GM19438 (cell line): ENCODE measurements around the gene SPEM3.

Source experiments
- ATAC-seq: cut with Tn5 transposase; IDR thresholded peaks from one replicate; pipeline ENCODE4 v1.9.1; 2021; ENCODE audit warnings: low read depth; ENCODE audit not compliant: unreplicated experiment

Gene SPEM3

DNA sequence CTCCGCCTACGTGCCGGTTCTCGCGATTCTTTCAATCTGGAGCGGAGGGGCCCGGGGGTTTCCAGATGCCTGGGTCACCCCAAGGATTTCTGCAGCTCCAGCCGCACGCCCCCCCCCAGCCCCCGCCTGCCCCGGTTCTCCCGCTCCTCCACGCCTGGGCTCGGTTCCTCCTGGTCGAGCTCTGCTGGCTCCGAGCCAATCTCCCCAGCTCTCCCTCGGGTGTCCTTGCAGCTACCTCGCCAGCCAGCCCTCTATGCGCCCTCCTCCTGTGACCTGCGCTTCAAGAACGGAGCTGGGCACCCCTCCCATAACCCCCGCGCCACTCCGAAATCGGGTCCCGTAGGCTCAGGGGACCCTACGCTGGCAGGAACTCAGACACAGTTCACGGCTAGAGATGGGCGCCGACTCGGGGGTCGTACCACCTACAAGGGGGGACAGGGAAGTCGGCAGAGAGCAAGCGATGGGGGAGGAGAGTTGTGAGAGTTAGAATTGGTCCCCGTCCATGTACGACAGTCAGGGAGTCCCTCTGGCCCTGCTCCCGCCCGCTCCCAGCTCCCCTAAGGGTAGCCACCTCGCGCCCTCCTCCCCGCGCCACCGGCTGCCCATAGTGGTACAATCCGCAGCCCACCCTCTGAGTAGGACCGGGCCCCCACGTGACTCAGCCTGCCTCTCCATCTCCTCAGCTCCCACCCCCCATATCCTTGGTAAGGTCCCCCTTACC is 11.6 kb downstream of the SPEM3 start:
- ATAC-seq = no peak

DNA sequence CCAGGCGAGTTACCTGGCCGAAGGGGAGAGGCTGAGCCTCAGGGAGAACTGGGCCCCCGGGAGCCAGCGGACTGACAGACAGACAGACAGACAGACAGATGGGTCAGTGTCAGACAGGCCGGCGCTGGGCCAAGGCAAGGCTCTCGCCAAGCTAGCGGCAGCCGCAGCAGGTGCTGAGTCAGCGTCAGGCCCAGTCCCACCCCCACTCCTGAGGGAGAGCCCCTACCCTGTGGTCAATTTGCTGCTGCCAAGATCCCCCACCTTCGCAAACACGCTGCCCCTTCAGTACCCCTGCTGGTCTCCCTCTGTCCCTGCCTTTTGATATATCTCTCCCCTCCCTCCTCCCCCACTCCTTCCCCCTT is 12.2 kb downstream of the SPEM3 start:
- ATAC-seq = no peak

DNA sequence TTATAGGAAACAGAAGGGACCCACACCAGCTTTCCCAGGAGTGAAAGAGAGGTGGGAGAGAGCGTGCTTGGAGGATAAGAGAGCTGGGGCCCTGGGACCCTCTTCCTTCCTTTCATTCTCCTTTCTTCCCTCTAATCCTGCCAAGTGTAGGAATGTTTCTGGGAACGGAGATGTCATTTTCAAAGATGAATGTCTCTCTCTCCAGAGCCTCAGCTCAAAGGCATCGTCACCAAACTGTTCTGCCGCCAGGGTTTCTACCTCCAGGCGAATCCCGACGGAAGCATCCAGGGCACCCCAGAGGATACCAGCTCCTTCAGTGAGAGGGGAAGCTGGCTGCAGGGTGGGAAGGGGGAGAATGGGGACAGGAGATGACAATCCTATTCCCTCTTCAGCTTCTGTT is 12.6 kb downstream of the SPEM3 start:
- ATAC-seq = no peak

DNA sequence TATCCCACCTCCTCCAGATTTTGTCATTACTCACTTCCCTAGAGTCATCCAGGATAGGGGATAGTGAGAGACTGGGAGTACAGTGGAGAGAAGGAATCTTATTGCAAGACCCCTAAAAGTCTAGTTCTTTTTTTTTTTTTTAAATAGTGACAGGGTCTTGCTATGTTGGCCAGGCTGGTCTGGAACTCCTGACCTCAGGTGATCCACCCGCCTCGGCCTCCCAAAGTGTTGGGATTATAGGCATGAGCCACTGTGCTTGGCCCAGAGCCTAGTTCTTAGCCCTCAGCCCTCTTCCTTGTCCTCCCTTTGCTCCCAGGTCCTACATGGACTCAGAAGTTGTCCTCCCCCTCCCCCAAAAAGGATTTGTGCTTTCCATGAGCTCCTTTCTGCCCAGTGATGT is 13.5 kb downstream of the SPEM3 start:
- no peak for ATAC-seq

DNA sequence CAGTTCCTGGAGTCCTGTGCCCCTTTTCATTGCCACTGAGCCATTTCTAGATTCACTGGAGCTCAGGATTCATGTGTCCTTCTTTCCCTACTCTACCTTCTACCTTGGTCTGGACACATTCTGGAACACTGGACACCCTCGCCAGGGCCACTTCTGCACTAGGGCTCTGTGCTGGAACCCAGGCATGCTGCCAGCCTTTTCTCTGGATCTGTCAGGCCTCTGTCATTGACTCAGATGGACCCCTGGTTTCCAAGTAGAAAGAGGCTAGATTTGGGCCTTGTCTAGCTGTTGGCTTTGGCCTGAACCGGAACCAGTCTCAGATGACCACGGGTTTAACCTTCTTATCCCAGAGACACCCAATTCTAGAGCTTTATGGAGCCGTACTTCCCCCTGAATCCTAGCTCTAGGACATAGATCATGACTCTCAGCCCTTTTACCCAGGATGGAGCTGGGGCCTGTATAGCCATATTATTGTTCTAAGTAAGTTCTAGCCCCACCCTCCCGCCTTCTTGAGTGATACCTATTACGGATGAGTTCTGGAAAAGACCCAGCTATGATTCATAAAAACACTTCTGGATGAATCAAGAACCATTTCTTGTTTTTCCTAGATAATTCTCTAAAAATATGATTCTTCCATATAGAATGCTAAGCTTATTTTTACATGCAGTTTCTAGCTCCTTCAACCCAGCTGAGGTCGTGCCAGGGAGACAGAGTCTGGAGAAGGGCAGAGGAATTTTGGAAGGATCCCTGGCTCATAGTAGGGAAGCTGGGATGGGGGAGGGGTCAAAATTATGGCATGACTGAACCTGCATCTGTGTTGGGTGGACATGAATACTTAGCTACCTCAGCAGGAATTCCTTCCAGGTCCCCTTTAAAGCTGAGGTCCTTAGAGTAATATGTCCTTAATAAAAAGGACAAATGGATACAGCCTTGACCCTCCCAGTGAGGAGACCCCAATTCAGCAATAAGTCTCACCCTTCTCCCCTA is 15.1 kb downstream of the SPEM3 start:
- no peak for ATAC-seq

DNA sequence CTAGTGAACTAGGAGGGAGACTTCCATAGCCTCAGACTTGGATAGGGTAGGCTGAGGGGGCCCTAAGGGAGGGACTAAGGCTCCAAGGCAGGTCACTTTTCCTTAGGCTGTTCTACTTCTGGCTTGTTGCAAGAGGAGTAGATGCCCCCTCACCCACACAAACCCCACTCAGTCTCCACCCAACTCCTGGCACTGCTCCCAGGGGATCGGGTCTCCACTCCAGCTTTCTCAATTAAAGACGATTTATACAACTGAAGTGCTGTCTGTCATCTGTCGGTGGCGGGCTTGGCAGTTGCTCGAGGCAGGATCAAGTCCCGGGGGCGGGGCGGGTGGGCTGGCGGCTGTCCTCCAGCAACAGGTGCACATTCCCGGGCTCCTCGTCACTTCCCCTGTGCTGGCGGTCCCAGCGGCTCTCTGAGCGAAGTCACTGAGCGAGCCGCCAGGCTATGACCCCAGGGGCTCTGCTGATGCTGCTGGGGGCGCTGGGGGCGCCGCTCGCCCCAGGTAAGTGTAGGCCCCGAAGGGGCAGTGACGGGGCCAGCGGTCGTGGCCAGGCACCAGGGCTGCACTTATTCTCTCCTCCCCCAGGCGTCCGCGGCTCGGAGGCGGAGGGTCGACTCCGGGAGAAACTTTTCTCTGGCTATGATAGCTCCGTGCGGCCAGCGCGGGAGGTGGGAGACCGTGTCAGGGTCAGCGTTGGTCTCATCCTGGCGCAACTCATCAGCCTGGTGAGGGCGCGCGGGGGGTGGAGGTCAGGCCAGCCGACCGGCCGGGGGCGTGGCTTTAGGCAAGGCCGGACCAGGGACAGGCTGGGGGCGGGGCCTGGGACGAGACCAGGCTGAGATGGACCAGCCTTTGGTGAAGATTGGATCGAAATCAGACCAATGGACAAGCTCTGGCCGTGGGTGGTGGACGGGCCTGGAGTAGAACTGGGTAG is 16.3 kb downstream of the SPEM3 start, which contains the start of gene CHRNB1:
CHRNB1 (plus strand) TSS at position 380 of the 937 bp plus-strand sequence; CDS start at position 447, 67 bp downstream.
- no peak for ATAC-seq

DNA sequence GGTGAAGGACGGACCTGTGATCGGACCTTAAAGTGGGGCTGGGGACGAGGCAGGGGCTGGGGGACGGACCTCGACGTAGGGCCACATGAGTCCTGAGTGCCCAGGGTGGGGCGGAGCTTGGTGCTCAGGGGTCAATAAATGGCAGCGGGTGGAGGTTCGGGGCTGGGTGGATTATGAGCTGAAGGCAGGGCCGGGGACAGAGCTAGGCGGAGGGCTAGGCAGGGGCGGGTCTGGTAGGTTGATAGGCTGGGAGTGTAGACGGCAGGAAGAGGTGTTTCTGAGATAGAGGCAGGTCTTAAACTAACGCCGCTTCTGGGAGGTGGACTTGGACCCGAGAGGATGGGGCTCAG is 16.9 kb downstream of the SPEM3 start:
- no peak for ATAC-seq

DNA sequence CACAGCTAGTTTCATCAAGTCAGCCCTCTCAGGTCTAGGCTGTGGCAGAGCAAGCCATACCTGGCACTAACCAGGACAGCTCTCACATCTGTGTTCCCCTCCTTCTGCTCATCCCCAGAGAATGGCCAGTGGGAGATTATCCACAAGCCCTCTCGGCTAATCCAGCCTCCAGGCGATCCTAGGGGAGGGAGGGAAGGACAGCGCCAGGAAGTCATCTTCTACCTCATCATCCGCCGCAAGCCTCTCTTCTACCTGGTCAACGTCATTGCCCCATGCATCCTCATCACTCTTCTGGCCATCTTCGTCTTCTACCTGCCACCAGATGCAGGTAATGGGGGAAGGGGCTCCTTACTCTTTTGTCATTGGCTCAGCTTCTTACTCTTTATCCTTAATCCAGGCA is 19.8 kb downstream of the SPEM3 start:
- ATAC-seq = no peak

DNA sequence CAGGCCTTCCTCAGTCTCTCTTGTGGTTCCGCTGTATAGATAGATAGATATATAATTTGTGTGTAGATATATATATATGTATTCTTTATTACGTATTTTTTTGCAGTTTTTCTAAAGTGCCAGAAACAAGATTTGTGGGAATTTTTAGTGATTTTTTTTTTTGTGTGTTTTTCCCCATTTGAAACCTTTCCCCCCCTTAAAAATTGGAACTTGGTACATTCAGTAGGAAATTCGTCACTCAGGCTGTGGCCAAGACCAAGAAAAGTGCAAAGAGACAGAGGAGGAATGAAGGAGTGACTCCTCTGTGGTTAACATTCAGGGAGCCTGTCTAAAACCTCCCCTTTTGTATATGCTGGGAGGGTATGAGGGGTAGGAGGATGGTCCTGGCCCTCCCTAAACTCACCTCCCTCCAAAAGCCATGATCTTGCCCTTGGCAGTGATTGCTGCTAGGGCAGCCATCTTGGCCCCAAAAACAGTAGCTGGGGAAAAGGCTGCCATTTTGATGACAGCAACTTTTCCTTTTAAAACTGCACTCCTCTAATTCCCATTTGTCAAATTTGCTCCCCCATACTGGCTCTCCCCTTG is 31.4 kb downstream of the SPEM3 start:
- ATAC-seq = no peak

DNA sequence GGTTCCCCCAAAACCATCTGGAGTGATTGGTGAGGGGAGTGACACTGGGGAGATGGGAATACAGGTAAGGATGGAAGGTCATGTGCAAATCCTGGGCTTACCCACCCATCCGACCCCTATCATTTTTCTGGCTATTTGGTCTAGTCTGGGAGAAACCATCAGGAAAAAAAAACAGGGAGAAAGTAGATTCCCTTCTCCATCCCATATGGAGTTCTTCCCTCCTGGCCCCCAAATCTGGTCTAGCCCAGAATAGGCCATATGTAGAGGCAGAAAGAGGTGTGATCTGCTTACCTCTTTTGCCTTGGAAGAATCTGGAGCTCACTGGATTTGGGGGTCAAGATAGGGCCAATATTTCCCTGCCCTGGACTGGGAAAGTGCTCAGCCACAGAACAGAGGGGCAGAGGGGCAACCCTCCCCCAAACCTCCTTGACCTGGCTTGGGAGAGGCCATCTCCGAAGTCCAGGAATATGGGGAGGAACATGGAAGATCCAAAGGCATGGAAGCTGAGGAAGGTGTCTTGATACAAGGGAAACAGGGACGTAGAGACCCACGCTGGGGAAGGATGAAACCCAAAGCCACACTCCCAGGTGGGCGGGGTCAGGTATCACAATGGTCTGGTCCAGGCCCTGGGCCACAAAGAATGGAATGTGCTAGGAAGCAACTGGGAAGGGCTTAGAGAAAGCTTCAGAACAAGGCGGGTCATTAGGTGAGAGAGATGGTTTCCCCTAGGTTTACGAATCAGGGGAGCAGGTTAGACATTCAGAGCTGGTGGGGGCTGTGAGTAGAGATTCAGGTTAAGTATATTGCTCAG is 32.4 kb downstream of the SPEM3 start:
- ATAC-seq = no peak

DNA sequence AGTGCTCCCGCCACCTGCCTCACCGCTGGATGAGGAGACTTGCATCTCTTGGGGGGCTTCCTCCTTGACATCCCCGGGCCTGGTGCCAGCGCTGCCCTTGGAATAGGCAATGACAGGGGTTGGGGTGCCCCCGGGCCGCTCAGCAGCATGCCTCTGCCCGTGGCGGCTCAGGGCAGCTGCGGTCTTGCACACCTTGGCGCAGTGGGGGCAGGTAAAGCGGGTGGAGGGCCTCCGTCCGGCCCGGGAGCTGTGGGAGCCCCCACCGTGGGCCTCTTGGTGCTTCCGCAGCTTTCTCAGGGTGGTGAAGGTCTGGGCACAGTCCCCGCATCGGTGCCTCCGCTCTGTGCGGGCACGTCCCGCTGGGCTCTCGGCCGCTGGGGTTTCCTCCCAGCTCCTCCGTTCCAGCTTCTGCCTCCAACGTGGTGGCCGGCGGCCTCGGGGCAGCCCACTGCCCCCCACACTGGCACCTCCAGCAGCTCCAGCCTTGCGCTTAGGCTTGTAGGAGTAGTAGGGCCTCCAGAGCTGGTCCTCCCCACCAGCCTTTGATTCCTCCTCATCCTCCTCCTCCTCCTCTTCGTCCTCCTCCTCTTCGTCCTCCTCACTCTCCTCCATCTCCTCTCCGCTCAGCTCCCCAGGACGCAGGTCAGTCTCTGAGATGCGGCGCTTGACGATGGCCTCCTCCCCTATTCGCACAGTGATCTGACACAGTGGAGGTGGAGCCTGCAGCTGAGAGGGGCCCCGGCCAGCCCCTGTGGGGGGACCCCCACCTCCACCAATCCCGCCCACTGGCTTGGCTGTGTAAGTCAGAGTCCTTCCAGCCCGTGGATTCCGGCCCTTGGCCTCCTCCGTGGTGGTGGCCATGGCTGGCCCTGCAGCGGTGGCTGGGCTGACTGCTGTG is 34.1 kb downstream of the SPEM3 start:
- ATAC-seq = no peak

DNA sequence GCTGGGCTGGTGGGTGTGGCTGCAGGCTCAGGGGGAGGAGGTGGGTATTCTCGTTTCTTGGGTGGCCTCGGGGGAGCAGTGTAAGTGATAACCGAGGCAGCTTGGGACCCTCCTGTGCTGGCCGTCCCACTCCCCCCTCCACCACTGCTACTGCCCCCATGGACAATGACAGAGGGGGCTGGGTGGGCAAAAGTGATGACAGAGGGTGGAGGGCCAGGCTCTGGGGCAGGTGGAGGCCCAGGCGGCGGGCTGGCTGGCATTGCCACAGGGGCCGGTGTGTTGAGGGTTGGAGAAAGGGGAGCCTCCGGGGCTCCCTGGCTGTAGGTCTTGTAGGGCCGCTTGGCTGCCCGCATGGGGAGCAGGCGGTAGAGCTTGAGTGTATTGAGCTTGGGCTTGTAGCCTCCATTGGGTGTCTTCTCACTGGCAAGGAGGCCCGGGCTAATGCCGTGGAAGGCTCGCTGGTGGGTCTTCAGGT is 34.8 kb downstream of the SPEM3 start:
- no peak for ATAC-seq

DNA sequence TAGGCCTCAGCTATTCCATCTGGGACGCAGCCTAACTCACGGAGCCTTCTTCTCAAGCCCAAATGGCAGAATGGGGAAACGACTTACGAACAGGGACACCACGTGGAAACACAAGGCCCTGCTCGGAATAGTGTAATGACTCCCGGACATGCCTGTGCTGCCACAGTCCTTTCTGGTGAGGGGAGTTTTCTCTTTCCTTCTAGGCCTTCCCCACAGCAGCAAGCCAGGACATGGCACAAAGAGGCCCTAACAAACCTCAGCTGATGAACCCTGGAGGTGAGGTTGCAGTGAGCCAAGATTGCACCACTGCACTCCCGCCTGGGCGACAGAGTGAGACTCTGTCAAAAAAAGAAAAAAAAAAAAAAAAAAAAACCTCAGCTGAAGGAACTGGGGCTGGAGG is 35.4 kb downstream of the SPEM3 start:
- ATAC-seq = no peak

DNA sequence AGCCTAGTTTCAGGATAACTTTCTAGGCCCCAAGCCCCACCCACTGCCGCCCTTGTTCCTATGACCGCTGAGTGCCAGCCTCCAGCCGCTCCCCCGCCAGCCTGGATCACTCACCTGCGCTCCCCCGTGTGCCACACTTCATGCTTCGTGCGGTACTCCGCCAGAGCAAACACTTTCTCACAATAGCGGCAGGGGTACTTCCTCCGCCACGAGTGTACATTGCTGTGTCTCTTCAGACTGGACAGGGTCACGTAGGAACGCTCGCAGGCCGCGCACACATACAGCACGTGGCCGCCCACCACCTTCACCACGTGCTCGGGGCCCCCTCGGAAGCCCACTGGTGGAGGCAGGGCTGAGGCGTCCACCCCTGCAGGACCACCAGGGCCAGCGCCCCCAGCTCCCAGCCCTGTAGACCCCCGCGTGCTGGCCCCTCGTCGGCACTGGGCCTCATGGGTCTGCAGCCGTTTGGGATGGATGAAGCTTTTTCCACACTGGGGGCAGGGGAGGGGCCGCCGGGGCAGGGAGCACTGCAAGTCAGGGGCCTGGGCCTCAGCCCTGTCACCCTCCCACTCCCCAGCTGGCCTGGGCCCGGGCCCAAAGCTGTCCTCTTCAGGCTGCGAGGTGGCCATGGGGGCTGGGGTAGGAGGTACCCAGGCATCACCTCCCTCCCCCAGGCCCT is 37.1 kb downstream of the SPEM3 start:
- no peak for ATAC-seq

DNA sequence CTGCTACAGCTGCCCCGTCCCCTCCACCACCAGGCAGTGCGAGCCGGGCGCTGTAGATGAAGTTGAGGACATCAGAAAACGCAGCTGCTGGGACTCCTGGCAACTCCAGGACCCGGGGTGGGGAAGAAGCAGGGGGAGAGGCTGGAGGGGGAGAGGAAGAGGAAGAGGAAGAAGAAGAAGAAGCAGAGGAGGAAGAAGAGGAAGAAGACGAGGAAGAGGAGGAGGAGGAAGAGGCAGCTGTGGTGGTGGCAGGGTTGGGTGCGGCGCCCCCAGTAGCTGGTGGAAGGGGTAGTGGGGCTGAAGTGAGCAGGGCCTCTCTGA is 37.6 kb downstream of the SPEM3 start:
- ATAC-seq = no peak

DNA sequence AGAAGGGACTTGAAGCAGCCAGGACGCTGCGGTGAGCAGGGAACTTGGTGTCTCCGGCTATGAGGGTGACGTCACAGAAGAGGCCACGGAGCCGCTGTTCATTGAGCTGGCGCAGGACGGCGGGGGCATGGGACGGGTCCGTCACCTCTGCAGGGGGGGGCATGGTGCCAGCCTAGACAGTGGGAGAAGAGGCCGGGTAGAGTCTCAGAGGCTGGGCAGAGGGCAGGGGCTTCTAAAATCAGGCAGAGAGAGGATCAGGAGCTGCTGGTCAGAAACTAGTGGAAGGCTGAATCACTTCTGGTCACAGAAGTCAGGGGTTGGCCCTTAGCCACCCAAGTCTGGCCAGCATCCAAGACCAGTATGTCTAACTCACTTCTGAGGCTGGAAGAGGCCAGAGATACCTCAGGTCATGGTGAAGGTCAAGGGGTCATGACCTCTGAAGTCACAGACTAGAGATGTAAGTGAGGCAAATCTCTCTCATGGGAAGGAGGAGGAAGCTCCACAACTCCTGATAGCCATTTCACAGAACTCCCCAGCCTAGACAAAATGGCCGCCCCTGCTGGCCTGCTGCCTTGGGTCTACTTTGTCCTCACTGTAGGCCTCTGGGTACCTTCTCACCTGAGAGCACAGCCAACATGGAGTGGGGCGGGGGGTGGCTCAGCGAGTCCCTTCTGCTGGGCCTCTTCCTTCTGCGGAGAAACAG is 38.1 kb downstream of the SPEM3 start:
- ATAC-seq = no peak

DNA sequence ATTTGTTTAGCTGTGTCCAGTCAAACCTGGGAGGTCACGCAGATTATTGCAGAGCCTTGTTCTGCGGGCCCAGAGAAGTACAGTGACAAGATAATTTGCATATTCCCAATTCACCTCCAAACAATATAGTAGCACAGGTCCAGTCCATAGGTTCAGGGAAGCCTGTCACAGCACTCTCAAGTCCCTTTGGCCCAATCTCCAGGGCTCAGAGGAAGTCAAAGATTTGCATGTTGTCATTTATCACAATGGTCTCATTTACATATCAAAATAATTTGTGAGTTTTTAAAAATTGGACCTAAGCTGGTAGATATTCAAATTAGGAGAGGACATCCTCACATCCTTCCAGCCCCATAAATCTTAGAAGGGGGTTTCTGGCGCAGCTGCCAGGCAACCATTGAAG is 38.8 kb downstream of the SPEM3 start:
- ATAC-seq = no peak
